ENCODE results near the gene METRN. TPM values are rescaled to one million over a fixed set of nuclear protein-coding genes. Genes with fewer than 3 reads are reported as not detected.

The METRN gene
- polyA plus RNA-seq, 1 of the 3 experiments (the other 2 are of a cell fraction) = 59.7 TPM

DNA sequence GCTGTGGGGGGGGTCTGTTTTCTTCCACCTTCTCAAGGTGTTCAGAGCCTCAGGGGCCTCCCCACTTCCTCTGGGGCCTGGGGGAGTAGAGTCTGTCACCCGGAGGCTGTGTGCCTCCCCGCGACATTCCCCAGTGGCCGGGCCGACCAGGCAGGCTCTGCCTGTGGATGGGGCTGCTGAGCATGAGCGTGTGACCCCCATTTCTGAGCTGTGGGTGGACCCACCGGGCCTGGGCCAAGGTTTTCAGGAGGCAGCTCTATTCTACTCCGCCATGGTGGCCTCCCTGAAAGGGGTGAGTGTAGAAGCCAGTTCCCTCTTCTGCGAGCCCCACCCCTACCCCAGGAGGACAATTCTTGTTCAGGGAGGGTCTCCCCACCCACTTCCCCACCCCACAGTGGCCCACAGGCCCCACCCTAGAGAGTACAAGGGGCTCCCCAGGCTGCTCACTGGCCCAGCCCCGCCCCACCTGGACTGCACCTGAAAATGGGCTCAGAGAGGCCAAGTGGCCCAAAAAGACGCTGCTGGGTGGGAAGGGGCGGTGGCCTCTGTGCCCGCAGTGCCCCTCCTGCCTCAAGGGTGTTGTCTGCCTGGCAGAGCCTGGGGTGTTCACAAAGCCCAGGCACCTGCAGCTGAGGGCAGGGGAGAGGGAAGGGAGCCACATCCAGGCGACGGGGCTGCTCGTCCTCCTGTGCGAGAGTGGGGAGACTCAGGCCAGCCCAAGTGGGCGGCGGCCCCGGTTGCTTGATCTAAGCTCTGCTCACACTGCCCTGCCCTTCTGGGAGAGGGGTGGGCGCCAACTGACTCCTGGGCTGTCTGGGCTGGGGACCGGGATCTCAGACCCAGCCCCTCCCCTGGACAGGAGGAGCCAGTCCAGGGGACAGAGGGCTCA lies 47.0 kb downstream of the METRN start:
- POLR2A ChIA-PET = no interaction called here
- Histone ChIP-seq H3K9ac (no peak overlapping the region), H3K9me2 (no peaks in the 10 kb centered on the region), H3K4me1 (ENCODE audit: control insufficient read depth in 1 of 2, insufficient read depth in 2 of 2, low read depth in 1 of 2, low read length in 1 of 2) (no peaks in the 10 kb centered on the region), H4K20me1 (ENCODE audit: insufficient read depth) (no peaks in the 10 kb centered on the region), H3K79me2 (ENCODE audit: insufficient read depth) (no peaks in the 10 kb centered on the region), H3F3A (replicated peaks; ENCODE audit: insufficient read depth) (no peaks in the 10 kb centered on the region), H3K4me2 (no peak overlapping the region), H3K27ac (ENCODE audit: low read depth in 2 of 2, low read length in 1 of 2) (no peak overlapping the region), H3K4me3 (ENCODE audit: low read depth in 2 of 2, low read length in 1 of 2) (no peak overlapping the region), H3K27me3 (ENCODE audit: insufficient read depth) (no peaks in the 10 kb centered on the region), H2AFZ (ENCODE audit: low read depth) (no peak overlapping the region), H3K9me3 (no peaks in the 10 kb centered on the region), H3K36me3 (replicated peaks in 1 of 2; ENCODE audit: control insufficient read depth in 1 of 2, insufficient read depth in 2 of 2, low read length in 1 of 2) (no peaks in the 10 kb centered on the region)
- 90% methylated on average over 3 of the region's 22 CpGs for WGBS (ENCODE audit: low lambda C conversion rate)
- CTCF ChIA-PET = interaction anchor here (1.3 kb wide), 1 partner anchor 15 kb away, joined by 3 read pairs; no protein-coding TSS in a partner anchor
- no peak for TF ChIP-seq RCOR1 (IDR thresholded peaks at IDR 0.05; ENCODE audit: low read length)
- TF ChIP-seq, protein P1, sequence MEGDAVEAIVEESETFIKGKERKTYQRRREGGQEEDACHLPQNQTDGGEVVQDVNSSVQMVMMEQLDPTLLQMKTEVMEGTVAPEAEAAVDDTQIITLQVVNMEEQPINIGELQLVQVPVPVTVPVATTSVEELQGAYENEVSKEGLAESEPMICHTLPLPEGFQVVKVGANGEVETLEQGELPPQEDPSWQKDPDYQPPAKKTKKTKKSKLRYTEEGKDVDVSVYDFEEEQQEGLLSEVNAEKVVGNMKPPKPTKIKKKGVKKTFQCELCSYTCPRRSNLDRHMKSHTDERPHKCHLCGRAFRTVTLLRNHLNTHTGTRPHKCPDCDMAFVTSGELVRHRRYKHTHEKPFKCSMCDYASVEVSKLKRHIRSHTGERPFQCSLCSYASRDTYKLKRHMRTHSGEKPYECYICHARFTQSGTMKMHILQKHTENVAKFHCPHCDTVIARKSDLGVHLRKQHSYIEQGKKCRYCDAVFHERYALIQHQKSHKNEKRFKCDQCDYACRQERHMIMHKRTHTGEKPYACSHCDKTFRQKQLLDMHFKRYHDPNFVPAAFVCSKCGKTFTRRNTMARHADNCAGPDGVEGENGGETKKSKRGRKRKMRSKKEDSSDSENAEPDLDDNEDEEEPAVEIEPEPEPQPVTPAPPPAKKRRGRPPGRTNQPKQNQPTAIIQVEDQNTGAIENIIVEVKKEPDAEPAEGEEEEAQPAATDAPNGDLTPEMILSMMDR (IDR thresholded peaks at IDR 0.05) = no peak
- no peak for TF ChIP-seq EP300 (IDR thresholded peaks at IDR 0.05; ENCODE audit: borderline replicate concordance in 1 of 2, low read depth in 1 of 2, low read length in 1 of 2)
- no peak for TF ChIP-seq TAF1 (IDR thresholded peaks at IDR 0.05; ENCODE audit: borderline replicate concordance, low read depth, low read length)
- no peak for TF ChIP-seq POLR2AphosphoS5 (IDR thresholded peaks at IDR 0.05; ENCODE audit: low read depth, low read length)
- no peak for TF ChIP-seq ELF1 (IDR thresholded peaks at IDR 0.05)
- TF ChIP-seq, protein P2, sequence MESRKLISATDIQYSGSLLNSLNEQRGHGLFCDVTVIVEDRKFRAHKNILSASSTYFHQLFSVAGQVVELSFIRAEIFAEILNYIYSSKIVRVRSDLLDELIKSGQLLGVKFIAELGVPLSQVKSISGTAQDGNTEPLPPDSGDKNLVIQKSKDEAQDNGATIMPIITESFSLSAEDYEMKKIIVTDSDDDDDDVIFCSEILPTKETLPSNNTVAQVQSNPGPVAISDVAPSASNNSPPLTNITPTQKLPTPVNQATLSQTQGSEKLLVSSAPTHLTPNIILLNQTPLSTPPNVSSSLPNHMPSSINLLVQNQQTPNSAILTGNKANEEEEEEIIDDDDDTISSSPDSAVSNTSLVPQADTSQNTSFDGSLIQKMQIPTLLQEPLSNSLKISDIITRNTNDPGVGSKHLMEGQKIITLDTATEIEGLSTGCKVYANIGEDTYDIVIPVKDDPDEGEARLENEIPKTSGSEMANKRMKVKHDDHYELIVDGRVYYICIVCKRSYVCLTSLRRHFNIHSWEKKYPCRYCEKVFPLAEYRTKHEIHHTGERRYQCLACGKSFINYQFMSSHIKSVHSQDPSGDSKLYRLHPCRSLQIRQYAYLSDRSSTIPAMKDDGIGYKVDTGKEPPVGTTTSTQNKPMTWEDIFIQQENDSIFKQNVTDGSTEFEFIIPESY (IDR thresholded peaks at IDR 0.05; ENCODE audit: borderline replicate concordance, low read depth) = no peak
- TF ChIP-seq SMC3 (IDR thresholded peaks at IDR 0.05; ENCODE audit: low read depth, low read length) = no peak
- no peak for TF ChIP-seq SIN3A (IDR thresholded peaks at IDR 0.05; ENCODE audit: borderline replicate concordance, low read depth, low read length)
- no peak for TF ChIP-seq RFX5 (IDR thresholded peaks at IDR 0.05; ENCODE audit: low read length)
- TF ChIP-seq RXRA (IDR thresholded peaks at IDR 0.05; ENCODE audit: borderline replicate concordance, low read depth) = no peak
- TF ChIP-seq, protein P3, sequence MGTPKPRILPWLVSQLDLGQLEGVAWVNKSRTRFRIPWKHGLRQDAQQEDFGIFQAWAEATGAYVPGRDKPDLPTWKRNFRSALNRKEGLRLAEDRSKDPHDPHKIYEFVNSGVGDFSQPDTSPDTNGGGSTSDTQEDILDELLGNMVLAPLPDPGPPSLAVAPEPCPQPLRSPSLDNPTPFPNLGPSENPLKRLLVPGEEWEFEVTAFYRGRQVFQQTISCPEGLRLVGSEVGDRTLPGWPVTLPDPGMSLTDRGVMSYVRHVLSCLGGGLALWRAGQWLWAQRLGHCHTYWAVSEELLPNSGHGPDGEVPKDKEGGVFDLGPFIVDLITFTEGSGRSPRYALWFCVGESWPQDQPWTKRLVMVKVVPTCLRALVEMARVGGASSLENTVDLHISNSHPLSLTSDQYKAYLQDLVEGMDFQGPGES (IDR thresholded peaks at IDR 0.05; ENCODE audit: low read depth, low read length) = no peak
- no peak for TF ChIP-seq MXI1 (IDR thresholded peaks at IDR 0.05; ENCODE audit: low read depth, low read length)
- TF ChIP-seq GATA2 (CRISPR knock-in tag; IDR thresholded peaks at IDR 0.05) = no peak
- no peak for TF ChIP-seq FOSL2 (IDR thresholded peaks at IDR 0.05; ENCODE audit: borderline replicate concordance, low read depth)
- TF ChIP-seq USF1 (IDR thresholded peaks at IDR 0.05; ENCODE audit: borderline replicate concordance, low read depth) = no peak
- TF ChIP-seq NFIC (IDR thresholded peaks at IDR 0.05; ENCODE audit: borderline replicate concordance) = no peak
- TF ChIP-seq USF2 (IDR thresholded peaks at IDR 0.05; ENCODE audit: borderline replicate concordance, low read depth, low read length) = no peak
- TF ChIP-seq FOXM1 (IDR thresholded peaks at IDR 0.05; ENCODE audit: low read depth) = no peak
- no peak for TF ChIP-seq NRF1 (IDR thresholded peaks at IDR 0.05; ENCODE audit: low read depth, low read length)
- no peak for DNase-seq
